CD14-positive monocyte (primary cell): ENCODE measurements around the gene RAB1A. TPM values are rescaled to one million over a fixed set of nuclear protein-coding genes. Genes with fewer than 3 reads are reported as not detected.

Experiments
- DNase-seq, 3 donors: peaks; one replicate each; pipeline ENCODE4 v3.0.0-alpha.2; 2011 to 2022
- H2AFZ ChIP-seq: 2 replicates; pipeline ENCODE4 v1.6.0; 2012; ENCODE audit warnings: mild to moderate bottlenecking, low read depth, low read length, inconsistent platforms; ENCODE audit not compliant: insufficient read depth, poor library complexity, severe bottlenecking
- H3K27ac ChIP-seq, 2 donors: 1 replicate in 1 of 2; 2 replicates in 1 of 2; pipeline ENCODE4 v1.5.1; 2012 to 2013; ENCODE audit warnings: low read length in 2 of 2, control low read depth in 1 of 2, inconsistent platforms in 1 of 2, low read depth in 1 of 2, mild to moderate bottlenecking in 1 of 2
- H3K27me3 ChIP-seq, 2 donors: one replicate each; pipeline versions ENCODE4 v1.6.0 to v1.6.1; 2011 to 2013; ENCODE audit warnings: low read length in 2 of 2; ENCODE audit not compliant: control insufficient read depth in 2 of 2, insufficient read depth in 2 of 2
- H3K36me3 ChIP-seq, 2 donors: replicated peaks in 1 of 2; 1 replicate in 1 of 2; 2 replicates in 1 of 2; pipeline versions ENCODE4 v1.5.1 to v1.6.1; 2012 to 2013; ENCODE audit warnings: low read length in 2 of 2, control low read depth in 1 of 2, inconsistent platforms in 1 of 2, mild to moderate bottlenecking in 1 of 2; ENCODE audit not compliant: insufficient read depth in 2 of 2, control insufficient read depth in 1 of 2
- H3K4me1 ChIP-seq, 2 donors: 1 replicate in 1 of 2; 2 replicates in 1 of 2; pipeline versions ENCODE4 v1.5.1 to v1.6.1; 2012 to 2013; ENCODE audit warnings: low read length in 2 of 2, control low read depth in 1 of 2, inconsistent platforms in 1 of 2, mild to moderate bottlenecking in 1 of 2, moderate library complexity in 1 of 2; ENCODE audit not compliant: insufficient read depth in 2 of 2, control insufficient read depth in 1 of 2
- H3K4me2 ChIP-seq: replicated peaks from 2 replicates; pipeline ENCODE3; 2012; ENCODE audit warnings: low read length, moderate library complexity, mild to moderate bottlenecking; ENCODE audit not compliant: poor library complexity, severe bottlenecking; ENCODE audit errors: extremely low read depth
- H3K4me3 ChIP-seq, 3 experiments: fragments of 200-600 bp in 1 of 3; sonication (generic) in 1 of 3; replicated peaks in 1 of 3; 1 replicate in 2 of 3; 2 replicates in 1 of 3; pipeline ENCODE4 v1.5.1; 2011 to 2013; ENCODE audit warnings: low read length in 3 of 3, mild to moderate bottlenecking in 3 of 3, control low read depth in 2 of 3, low read depth in 2 of 3, inconsistent platforms in 1 of 3, moderate library complexity in 1 of 3
- H3K79me2 ChIP-seq: 2 replicates; pipeline ENCODE4 v1.6.0; 2012; ENCODE audit warnings: mild to moderate bottlenecking, control low read depth, inconsistent platforms, low read length, moderate library complexity; ENCODE audit not compliant: insufficient read depth
- H3K9ac ChIP-seq: 2 replicates; pipeline ENCODE4 v1.6.0; 2017; ENCODE audit warnings: low read length, mild to moderate bottlenecking; ENCODE audit not compliant: insufficient read depth, poor library complexity, severe bottlenecking
- H3K9me3 ChIP-seq, 2 donors: replicated peaks in 1 of 2; 1 replicate in 1 of 2; 2 replicates in 1 of 2; pipeline versions ENCODE4 v1.5.1 to v1.6.1; 2012 to 2013; ENCODE audit warnings: low read length in 2 of 2, control low read depth in 1 of 2; ENCODE audit not compliant: control insufficient read depth in 1 of 2, insufficient read depth in 1 of 2
- H4K20me1 ChIP-seq: 2 replicates; pipeline ENCODE4 v1.6.0; 2012; ENCODE audit warnings: mild to moderate bottlenecking, low read length, control low read depth, moderate library complexity; ENCODE audit not compliant: insufficient read depth
- H3K27ac Mint-ChIP-seq, 7 donors: one replicate each; pipeline ENCODE4 v1.8.0; 2020; ENCODE audit warnings: mild to moderate bottlenecking in 7 of 7, mixed read lengths in 7 of 7, moderate library complexity in 6 of 7, inconsistent platforms in 2 of 7
- H3K27me3 Mint-ChIP-seq, 3 donors: one replicate each; pipeline ENCODE4 v1.8.0; 2021 to 2022; ENCODE audit warnings: low read depth in 3 of 3, mild to moderate bottlenecking in 3 of 3, mixed read lengths in 3 of 3, moderate library complexity in 3 of 3, inconsistent platforms in 1 of 3
- H3K36me3 Mint-ChIP-seq, 2 donors: one replicate each; pipeline ENCODE4 v1.8.0; 2020; ENCODE audit warnings: mixed read lengths in 2 of 2, inconsistent platforms in 1 of 2, mild to moderate bottlenecking in 1 of 2
- H3K4me1 Mint-ChIP-seq: one replicate; pipeline ENCODE4 v1.8.0; 2020; ENCODE audit warnings: mild to moderate bottlenecking, mixed read lengths
- H3K4me3 Mint-ChIP-seq, 2 donors: one replicate each; pipeline ENCODE4 v1.8.0; 2020; ENCODE audit warnings: mild to moderate bottlenecking in 2 of 2, mixed read lengths in 2 of 2, moderate library complexity in 1 of 2
- H3K9me3 Mint-ChIP-seq, 7 donors: one replicate each; pipeline ENCODE4 v1.8.0; 2020 to 2022; ENCODE audit warnings: mixed read lengths in 7 of 7, mild to moderate bottlenecking in 6 of 7, moderate library complexity in 6 of 7, inconsistent platforms in 2 of 7
- WGBS: methylation state at CpG from one replicate; pipeline ENCODE4 v1.1.5; 2013; ENCODE audit warnings: missing lambda C conversion rate; ENCODE audit not compliant: insufficient coverage; 5-methylcytosine and 5-hydroxymethylcytosine counted together
- intact Hi-C, 2 donors: fragments of 100-400 bp; cut with micrococcal nuclease; formaldehyde crosslinking; loops; one replicate each; pipeline versions ENCODE4 v1.15.0 to v1.15.1; 2023
- polyA plus RNA-seq, 3 donors: library from polyadenylated mRNA; depleted of rRNA in 1 of 3; unstranded in 2 of 3; stranded (reverse) in 1 of 3; fragments of 300-500 nt in 2 of 3; fragments of >200 nt in 1 of 3; fragmentation: Illumina TruSeq in 2 of 3; gene quantifications; 1 replicate in 2 of 3; 2 replicates in 1 of 3; pipeline ENCODE4 v1.2.3, GENCODE V29; 2012 to 2021
- TF ChIP-seq, protein P1 (sequence below): fragments of 200-600 bp; IDR thresholded peaks from one replicate; pipeline ENCODE4 v1.8.0; 2022; ENCODE audit warnings: antibody characterized with exemption, mild to moderate bottlenecking

Gene RAB1A
- polyA plus RNA-seq, 3 donors: 106 to 124 (median 110) TPM

DNA sequence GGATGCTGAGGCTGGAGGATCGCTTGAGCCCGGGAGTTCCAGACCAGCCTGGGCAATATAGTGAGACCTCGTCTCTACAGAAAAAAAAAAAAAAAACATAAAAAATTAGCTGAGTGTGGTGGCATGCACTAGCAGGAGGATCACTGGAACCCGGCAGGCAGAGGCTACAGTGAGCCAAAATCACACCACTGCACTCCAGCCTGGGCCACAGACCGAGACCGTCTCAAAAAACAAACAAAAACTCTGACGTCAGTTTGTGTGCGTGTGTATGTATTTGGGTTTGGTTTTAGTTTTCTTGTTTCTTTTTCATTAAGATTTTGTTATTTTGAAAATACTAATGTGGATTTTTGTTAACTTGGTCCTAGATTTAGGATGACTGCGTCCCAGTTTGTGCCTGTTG is 54.7 kb downstream of the RAB1A start:
- intact Hi-C loops: no loop called here
- Histone ChIP-seq H3K9ac (no peak overlapping the region), H2AFZ (no peak overlapping the region), H3K4me3 (no peak overlapping the region), H3K36me3 (peaks cover 34 to 95% of the 10 kb centered on the region in 2 donors), H3K9me3 (no peaks in the 10 kb centered on the region), H3K27ac (no peak overlapping the region), H3K27me3 (no peaks in the 10 kb centered on the region), H3K4me1 (peaks cover 0 to under 1% of the 10 kb centered on the region in 2 donors), H3K79me2 (peaks cover 3% of the 10 kb centered on the region), H4K20me1 (peaks cover 76% of the 10 kb centered on the region), H3K4me2 (no peak overlapping the region)
- H3K4me3 Mint-ChIP-seq: no peak overlapping the region
- TF ChIP-seq, protein P1, sequence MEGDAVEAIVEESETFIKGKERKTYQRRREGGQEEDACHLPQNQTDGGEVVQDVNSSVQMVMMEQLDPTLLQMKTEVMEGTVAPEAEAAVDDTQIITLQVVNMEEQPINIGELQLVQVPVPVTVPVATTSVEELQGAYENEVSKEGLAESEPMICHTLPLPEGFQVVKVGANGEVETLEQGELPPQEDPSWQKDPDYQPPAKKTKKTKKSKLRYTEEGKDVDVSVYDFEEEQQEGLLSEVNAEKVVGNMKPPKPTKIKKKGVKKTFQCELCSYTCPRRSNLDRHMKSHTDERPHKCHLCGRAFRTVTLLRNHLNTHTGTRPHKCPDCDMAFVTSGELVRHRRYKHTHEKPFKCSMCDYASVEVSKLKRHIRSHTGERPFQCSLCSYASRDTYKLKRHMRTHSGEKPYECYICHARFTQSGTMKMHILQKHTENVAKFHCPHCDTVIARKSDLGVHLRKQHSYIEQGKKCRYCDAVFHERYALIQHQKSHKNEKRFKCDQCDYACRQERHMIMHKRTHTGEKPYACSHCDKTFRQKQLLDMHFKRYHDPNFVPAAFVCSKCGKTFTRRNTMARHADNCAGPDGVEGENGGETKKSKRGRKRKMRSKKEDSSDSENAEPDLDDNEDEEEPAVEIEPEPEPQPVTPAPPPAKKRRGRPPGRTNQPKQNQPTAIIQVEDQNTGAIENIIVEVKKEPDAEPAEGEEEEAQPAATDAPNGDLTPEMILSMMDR: no peak
- no peak overlapping the region for H3K27ac Mint-ChIP-seq
- WGBS: no CpG with 5 or more reads among the region's 9 CpGs
- H3K36me3 Mint-ChIP-seq: peaks cover 43 to 67% of the 10 kb centered on the region in 2 donors
- H3K27me3 Mint-ChIP-seq: peaks cover 0 to 2% (median 0%) of the 10 kb centered on the region in 3 donors
- no peaks in the 10 kb centered on the region for H3K9me3 Mint-ChIP-seq
- DNase-seq: no peak
- peaks cover 10% of the 10 kb centered on the region for H3K4me1 Mint-ChIP-seq

DNA sequence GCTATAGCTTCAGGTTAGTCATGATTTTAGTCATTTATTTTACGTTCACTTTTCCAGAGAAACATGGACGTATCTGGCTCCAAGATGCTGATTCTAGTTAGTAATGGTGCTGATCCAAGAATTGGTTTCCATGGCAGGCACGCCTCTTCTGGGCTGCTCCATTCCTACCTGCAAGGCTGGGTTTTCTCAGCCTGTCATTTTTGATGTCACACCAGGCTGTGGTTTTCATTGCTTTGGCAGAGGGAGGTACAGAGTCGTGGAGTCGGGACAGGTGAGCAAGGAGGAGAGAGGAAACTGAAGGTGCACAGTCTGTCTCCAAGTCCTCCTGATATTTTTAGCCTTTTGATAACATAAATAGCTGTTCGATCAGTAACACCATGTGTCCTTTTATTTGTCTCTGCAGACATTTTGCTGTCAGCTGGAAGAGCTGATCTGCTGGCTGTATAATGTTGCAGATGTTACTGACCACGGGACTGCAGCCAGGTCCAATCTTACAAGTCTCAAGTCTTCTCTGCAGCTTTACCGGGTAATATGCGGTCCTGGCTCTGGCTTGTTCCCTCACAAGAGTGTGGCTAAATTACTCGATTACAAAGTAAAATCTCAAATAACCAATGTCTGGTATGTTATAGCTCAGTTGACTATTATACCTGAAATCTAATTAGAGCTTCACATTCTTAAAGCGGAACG is 55.9 kb downstream of the RAB1A start:
- Histone ChIP-seq H3K27ac (no peak overlapping the region), H3K4me3 (no peak overlapping the region), H3K4me2 (no peak overlapping the region), H3K4me1 (peaks cover 11 to 12% of the 10 kb centered on the region in 2 donors), H3K9me3 (no peaks in the 10 kb centered on the region), H3K79me2 (peaks cover 9% of the 10 kb centered on the region), H3K27me3 (no peaks in the 10 kb centered on the region), H4K20me1 (peaks cover 76% of the 10 kb centered on the region), H2AFZ (no peak overlapping the region), H3K36me3 (peaks cover 32 to 86% of the 10 kb centered on the region in 2 donors), H3K9ac (no peak overlapping the region)
- no peaks in the 10 kb centered on the region for H3K9me3 Mint-ChIP-seq
- DNase-seq: no peak
- TF ChIP-seq, protein P1: no peak
- H3K27me3 Mint-ChIP-seq: peaks cover 0 to 2% (median 0%) of the 10 kb centered on the region in 3 donors
- peak overlapping the region in 1 of 7 donors; percentile 81 for H3K27ac Mint-ChIP-seq
- 100% methylated on average over 6 of the region's 12 CpGs for WGBS
- H3K4me3 Mint-ChIP-seq: no peak overlapping the region
- H3K4me1 Mint-ChIP-seq: peaks cover 22% of the 10 kb centered on the region
- H3K36me3 Mint-ChIP-seq: peaks cover 37 to 56% of the 10 kb centered on the region in 2 donors
- intact Hi-C loops: loop anchor here in 1 of 2 donors (5.0 kb wide), 1 partner anchor 33 kb away; no protein-coding TSS in a partner anchor
